ENCODE measurements around the gene SLAMF1.
"Not testable (repeated sequence)": the region's sequence is repeated elsewhere in the genome, so short reads cannot be mapped to it uniquely, and the experiment has no call there.

The SLAMF1 gene

DNA sequence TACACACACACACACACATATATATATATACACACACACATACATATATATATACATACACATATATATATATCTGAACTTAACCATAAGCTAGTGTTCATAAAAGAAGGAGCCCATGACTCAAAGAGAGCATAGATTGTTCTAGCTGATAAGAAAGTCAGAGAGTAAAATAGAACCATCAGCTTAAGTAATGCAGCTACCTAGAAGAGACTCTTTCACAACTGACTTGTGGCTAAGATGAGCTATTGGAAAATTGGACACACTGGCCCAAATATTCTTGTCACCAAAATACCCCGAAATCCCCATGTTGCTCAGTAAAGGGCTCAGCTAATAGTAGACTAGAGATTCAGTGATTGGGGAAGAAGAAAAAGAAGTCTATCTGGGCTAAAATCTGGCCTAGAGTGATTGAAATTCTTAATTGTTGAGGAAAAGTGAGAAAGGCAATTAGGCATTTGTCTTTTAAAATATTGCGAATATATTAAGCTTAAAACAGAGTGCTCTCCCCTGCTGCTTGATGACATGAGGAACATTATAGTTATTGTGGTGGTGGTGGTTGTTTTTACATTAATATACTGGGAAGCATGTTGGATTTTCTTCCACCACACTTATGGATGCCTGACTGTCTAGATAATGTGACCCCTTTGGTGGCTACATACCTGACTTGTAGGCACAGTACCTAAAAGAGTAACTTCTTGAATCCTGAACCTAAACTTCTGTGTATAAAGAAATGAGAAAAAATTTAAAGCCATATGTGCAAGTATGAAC is 6.3 kb downstream of the SLAMF1 start:
- no peak for DNase-seq (ENCODE audit: low read depth in 2 of 2, low spot score in 1 of 2)

DNA sequence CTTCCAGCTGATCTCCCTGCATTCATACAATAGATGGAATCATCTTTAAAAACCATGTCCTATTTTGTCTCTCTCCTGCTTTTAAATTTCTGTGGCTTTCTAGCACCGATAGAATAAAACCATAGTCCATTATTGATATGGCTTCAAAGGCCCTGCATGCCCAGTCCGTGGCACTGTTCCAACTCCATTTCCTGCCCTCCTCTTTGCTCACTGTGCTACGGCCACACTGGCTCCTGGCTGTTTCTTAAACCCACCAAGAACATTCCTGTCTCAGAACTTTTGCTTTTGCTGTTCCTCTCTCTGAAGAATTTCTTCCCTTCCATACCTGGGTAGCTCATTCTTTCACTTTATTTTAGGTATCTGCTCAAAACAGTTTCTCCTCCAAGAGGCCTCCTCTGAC is 7.2 kb downstream of the SLAMF1 start:
- DNase-seq (ENCODE audit: low read depth in 2 of 2, low spot score in 1 of 2), result no peak

DNA sequence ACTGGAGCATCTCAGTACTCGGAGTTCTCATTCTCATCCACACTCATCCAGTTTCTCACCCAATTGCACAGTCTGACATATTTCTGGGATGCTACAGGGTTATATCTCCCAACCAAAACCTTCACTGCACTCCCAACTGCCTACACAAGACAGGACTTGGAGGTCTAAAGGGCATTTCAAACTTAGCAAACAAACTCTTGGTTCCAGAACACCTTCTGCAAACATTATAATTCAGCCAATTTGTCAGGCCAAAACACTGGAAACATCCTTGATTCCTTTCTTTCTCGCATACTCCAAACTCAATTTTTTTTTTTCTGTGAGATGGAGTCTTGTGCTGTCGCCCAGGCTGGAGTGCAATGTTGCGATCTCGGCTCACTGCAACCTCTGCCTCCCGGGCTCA is 7.9 kb downstream of the SLAMF1 start:
- no peak for DNase-seq (ENCODE audit: low read depth in 2 of 2, low spot score in 1 of 2)

DNA sequence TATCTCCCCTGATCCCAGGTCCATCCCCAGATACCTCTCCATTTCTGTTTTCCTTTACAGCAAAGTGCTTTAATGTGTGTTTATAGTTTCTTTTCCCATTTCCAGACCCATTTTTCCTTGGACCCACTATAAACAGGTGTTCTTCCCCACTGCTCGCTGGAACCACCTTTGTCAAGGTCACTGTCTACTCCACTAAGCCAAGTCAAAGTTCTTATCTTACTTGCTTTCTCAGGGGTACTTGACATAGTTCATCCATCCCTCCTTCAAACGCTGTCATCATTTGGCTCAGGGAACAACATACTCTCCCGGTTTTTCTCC is 8.3 kb downstream of the SLAMF1 start:
- no peak for DNase-seq (ENCODE audit: low read depth in 2 of 2, low spot score in 1 of 2)

DNA sequence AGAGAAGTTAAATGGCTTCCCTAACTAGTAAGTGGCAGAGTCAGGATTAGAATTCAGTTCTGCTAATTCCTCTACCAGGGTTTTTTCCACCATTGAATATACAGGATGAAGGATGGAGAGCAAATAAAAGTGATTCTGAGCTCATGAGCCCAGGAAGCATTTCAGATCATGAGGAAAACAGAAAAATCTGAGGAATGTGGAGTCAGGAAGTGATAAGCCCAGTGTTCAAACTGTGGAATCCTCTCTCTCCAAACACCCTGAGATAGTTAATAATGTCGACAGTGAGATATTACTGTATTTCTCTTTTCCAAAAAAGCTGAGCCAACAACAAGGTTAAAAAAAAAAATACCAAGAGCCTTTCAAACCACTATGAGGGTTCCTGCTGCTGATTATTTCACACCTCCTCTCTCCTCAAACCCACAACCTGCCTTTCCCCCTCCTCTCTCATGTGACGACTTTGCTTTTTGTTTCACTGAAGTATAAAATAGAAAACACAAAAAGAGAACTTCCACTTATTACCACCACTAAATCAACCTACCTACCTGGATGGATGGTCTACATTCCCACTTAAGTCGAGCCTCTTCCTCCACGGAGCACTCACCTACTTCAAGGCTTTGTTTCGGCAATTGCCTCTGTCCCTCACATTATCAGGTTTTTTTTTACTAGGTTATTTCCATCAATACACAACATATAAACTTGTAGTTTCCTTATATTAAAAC is 8.9 kb downstream of the SLAMF1 start:
- no peak for DNase-seq (ENCODE audit: low read depth in 2 of 2, low spot score in 1 of 2)

DNA sequence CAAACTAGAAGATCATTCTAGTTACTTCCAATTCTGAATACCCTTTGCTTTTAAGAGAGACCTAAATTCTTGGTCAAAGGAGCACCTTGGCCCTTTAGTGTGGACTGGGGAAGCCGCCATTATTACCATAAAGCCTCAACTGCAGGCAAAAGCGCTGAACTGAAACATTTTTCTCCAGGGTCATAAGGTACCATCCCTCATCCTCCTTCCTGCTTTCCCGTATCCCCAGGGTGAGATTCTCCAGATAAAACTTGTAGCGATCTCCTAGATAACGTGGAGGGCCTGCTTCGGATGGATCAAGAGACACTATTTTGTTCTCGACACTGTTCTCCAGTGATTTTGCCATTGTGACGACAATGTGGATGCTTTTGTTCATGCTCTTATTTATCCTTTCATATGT is 9.8 kb downstream of the SLAMF1 start:
- no peak for DNase-seq (ENCODE audit: low read depth in 2 of 2, low spot score in 1 of 2)

DNA sequence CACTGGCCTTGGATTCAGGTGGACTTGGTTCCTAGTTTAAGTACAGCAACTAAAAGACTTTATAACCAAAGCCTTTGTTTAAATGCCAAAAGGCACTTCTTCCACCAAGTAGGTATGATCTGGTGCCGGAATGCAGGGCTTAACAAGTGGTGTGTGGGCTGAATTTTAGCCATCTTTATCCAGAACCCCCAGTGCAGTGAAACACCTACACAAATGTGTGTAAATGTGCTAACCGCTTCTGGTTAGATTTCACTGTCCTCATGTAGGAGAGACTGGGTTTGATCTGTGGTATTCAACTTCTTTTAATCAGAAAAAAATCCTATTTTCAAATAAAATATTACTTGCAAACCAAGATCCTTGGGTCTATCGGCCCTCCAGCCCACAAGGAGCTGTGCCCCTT is 10.3 kb downstream of the SLAMF1 start:
- no peak for DNase-seq (ENCODE audit: low read depth in 2 of 2, low spot score in 1 of 2)

DNA sequence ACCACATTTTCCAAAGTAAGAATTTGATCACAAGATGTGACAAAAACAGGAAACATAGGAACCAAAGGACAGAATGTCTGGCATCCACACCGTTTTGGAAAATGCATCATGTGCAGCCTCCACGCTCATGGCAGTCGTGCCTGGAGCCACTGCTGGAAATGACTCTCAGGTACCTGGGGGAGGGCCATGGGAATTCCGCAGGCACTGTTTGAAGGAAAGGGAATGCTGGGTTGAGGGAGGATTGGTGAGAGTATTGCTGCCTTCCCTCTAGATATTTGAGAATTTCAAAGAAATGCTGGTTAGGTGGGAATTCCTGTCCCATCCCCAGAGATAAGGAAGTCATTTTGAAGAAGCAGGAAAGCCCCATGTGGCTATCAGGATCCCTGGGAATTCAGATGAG is 10.8 kb downstream of the SLAMF1 start:
- DNase-seq (ENCODE audit: low read depth in 2 of 2, low spot score in 1 of 2), result no peak

DNA sequence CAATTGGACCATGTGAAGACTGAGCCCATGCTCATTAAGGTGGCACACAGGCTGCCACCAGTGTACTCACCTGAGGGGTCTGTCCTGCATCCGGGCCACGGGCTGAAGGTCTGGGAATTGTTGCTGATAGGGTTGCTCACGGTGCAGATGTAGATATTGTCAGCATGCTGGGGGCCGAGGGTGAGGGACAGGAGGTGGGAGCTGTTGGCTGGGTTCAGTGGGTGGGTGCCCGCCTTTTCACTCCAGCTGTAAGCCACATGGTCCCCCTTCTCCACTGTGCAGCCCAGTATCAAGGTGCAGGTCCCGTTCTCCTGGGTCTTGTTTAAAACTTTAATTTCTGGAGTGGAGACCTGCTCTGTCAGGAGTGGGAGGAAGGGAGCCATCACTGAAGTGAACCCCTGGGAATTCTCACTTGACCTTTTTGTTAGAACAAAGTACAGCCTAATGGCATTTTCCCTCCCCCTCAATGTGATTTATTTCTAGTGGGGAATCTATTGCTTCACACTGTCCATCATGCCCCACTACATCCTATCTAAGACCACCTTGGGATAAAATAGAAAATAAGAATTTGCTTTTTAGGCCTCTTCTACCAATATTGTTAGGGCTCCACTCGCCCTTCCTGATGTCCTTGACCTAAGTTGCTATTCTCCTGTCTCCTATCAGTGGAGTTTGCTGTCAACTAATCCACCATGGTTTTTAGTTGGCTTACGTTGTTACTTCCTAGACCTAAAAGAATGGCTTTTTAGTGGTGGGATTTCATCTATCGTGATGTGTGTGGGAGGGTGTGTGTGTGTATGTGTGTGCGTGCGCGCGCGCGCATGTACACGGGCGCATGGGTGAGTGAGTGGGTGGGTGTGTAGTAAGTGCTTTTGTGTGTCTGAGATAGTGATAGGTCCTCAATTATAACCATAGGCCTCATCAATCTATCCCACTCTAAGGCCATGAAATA is 12.0 kb downstream of the SLAMF1 start:
- no peak for DNase-seq (ENCODE audit: low read depth in 2 of 2, low spot score in 1 of 2)

DNA sequence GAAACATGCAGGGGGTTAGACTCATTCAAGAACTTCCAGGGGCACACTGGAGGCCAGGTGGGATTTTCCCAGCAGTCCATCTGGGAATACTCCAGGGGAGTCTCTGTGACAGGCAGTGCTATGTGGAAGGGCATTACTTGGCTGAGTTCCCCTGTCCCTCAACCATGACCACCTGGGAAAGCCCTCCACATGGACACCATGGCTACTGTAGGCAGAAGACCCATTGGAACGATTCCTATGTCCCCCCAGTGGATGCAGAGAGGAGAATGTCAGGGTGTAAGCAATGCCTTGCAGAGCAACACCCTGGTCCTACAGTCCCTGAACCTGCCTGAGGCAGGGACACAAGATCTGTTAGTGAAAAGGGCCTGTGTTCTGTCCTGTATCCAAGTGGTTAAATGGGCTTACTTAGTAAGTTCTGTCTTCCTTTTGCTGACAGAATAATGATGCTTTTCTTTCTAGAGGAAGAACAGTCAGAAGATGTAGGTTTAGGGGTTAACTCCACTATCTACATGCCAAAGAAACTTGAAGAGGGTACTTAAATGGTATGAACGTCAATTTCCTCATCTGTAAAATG is 13.4 kb downstream of the SLAMF1 start:
- no peak for DNase-seq (ENCODE audit: low read depth in 2 of 2, low spot score in 1 of 2)

DNA sequence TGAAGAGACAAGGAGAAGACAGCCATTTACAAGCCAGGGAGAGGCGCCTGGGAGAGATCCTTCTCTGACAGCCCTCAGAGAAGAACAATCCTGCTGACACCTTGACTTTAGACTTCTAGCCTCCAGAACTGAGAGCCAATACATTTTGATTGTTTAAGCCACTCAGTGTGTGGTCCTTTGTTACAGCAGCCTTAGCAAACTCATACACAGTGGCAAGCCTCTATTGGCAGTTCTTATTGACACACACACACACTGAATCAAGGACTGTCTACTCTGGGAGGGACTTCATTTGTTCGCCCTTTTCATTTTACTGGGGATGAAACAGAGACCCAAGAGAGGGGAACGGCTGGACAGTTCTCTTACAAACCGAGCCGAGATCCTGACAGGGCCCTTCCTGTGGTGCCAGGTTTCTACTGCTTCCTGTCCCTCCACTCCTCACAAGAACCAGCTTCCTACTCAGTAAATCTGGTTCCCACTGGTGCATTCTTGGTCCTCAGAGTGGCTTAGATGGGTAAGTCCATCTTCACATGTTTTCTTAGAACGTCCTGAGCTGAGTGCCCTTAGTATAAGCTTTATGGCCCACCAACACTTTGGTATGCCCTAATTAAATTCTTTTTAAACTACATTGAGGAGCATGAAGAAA is 14.7 kb downstream of the SLAMF1 start:
- no peak for DNase-seq (ENCODE audit: low read depth in 2 of 2, low spot score in 1 of 2)

DNA sequence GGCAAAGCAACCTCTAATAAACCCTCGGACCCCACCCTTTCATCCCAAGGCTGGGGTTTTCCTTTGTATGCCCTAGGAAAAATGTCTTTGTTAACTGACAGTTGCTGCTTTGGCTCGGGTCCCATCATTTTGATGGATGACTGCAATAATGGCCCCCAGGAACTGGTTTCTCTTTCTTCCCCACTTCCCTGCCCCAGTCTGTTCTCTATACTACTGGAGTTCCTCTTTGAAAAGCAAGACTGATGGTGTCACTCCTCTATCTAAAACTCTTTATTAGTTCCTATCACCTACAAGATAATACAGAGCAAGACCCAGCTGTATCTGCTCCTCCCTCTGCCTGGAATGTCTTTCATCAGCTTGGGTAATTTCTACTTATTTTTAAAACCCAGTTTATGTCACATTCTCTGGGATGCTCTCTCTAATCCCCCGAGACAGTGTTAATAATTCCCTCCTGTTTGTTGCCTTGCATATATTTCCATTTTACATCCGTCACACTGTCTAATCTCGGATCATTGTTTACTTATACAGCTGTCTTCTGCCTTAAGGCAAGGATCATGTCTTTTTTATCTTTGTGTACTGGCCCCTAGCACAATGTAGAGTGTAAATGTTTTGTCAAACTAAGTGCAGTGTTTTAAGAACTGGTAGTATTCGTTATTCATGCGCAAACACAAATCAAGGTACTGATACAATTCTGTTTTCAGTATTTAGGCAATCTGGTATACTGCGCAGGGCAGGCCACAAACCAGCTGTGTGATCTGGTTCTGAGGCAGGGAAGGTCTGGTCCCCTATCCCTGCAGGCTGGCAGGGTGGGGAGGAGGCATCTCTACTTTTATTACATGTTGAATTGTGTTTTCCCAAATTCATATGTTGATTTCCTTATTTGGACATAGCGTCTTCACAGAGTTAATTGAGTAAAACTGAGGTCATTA is 16.1 kb downstream of the SLAMF1 start:
- no peak for DNase-seq (ENCODE audit: low read depth in 2 of 2, low spot score in 1 of 2)

DNA sequence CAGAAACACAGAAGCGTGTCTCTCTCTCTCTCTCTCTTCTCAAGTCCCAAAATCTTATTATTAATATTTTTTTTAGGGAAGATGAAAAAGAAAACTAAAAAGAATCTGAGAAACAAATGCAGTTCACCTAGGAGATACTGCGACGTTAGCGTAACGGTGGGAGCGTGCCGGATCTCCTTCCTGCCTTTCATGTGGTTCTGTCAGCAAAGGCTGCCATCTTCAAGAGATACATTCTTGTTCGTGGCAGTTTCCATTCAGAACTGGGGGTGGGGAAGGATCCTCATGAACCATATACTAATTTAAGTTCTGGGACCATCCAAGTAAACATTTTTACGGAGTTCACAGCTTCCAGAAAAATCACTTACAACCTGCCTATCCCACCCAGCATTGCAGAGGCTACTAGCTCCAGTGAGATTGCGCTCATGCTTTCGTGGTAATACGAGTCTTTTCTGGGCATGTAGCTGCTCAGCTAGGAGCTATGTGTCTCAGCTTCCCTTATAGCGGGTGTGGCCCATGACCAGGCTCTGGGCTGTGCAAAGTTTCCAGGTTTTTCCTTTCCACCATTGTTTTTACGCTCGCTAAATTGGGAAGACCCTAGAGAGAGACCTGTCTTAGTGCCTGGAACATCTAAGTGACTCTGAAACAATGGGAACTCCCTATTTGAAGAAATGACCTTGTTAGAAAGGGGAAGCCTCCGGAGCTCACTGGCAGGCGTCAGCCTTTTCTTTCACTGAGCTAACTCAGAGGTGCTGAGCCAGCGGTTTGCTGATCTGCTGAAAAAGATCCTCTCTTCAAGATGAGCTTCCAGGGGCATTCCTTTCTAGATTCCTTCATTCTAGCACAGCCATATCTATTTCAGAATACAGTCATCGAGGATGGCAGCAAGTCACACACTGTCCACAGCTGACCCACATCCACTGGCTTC is 17.3 kb downstream of the SLAMF1 start:
- DNase-seq (ENCODE audit: low read depth in 2 of 2, low spot score in 1 of 2), result peak in 1 of 2 donors; percentile 40

DNA sequence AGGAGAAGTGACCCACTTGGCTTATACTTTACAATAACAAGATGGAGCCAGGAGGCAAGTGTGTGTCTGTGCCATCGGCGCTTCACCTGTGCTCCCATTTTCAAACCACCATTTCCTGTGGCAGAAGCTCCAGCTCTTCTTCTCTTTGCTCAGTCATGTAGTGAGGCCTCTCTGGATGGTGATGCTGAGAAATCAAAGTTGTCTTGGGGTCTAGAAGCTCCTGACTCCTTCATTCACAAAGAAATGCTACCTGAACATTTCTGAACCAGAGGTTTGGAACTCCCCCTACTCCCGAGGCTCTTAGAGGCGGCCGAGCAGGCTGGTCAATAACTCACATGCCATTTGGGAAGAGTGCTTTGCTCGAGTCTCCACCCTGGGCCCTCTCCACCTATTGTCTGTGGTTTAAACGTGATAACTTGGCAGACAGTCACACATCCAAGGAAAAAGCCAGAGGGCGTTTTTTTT is 18.0 kb downstream of the SLAMF1 start:
- DNase-seq (ENCODE audit: low read depth in 2 of 2, low spot score in 1 of 2), result no peak

DNA sequence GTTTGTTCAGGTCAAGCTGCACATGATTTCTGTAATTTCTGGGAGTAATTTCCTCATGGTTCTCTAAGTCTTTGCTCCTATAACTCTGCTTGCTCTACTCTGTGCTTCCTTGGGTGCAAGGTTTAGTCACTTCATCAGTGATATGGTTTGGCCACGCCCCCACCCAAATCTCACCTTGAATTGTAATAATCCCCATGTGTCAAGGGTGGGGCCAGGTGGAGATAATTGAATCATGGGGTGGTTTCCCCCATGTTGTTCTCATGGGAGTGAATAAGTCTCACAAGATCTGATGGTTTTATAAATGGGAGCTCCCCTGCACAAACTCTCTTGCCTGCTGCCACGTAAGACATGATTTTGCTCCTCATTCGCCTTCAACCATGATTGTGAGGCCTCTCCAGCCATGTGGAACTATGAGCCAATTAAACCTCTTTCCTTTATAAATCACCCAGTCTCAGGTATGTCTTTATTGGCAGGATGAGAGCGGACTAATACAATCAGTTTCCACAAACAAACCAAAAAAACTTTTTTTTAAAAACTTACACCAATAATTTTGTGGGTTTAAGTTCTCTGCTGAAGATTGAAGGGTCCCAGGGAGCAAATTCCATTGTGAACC is 19.1 kb downstream of the SLAMF1 start:
- not testable (repeated sequence) for DNase-seq (ENCODE audit: low read depth in 2 of 2, low spot score in 1 of 2)

DNA sequence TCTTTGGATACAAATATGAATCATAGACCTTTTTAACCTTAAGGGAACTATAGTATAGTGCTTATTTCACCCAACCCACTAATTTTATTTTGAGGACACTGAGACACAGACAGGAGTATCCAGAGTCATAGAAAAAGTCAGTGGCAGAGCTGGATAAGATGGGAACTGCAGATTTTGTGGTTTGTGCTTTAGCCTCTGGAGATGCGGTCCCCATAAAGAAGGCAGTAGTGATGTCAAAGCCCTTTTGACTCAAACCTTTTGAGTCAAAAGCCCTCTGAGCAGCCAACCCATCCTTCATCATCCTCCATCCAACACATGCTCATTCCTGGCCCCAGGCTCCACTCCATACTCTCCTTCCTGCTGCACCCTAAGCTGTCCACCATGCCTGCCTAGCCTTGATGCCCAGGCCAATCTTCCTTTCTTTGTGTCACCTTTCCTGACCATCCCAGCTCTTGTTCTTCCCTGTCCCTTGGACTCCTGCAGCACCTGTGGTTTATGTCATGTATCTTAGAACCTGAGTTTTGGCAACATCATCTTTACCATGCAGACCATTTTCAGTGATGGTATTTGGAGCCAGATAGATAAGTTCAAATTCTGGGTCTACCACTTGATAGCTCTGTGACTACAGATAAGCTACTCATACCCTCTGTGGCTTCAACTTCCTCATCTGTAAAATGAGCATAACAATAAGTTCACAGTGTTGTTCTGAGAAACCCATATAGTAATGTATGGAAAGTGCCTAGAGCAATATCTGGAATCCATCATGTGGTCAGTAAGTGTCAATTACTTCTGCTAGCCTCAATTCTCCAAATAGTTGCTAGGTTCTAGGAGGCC is 20.1 kb downstream of the SLAMF1 start:
- no peak for DNase-seq (ENCODE audit: low read depth in 2 of 2, low spot score in 1 of 2)

DNA sequence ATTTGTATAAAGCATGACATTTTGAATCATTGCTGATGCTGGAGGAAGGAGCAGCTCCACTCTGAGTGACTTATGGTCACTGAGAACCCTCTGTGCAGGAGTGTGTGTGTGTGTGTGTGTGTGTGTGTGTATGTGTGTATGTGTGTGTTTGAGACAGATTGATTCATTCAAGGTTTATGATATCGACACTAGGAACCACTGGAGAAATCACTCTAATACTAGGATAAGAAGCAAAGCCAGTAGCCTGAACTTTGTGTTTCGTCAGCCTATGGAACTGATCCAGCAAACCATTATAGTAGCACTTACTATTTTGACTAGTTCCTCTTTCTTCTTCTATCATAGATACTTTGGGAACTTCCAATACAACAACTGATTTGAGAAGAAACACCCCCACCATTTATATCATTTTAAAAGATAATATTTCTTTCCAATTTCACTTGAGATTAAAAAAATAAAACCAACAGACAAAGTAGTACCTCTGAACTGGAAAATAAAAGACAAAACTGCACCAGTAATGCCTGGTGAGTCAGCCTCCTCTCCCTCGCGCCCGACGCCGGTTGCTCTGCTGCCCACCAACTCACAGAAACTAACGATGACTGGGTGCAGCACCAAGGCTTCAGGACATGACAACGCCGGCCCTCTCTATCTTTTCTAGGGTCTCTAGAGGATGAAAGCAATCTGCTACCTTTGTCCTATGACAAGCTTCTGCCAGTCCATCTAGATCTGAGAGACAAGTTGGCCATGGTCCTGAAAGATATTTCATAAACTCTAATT is 20.9 kb downstream of the SLAMF1 start:
- DNase-seq (ENCODE audit: low read depth in 2 of 2, low spot score in 1 of 2), result peak in 1 of 2 donors; percentile 44

Measured in stimulated activated CD8-positive, alpha-beta memory T cell treated with anti-CD3 and anti-CD28 coated beads, Interleukin-4, amount 100 ng/mL, for 4 hours (primary cell).